ENCODE results near the gene RSPO3. TPM values are rescaled to one million over a fixed set of nuclear protein-coding genes. Genes with fewer than 3 reads are reported as not detected.

RSPO3 gene
- total and polyA plus RNA-seq, 2 of the 13 experiments (the other 11 are each of a cell fraction or from before 2014, with no cell fraction given), result not detected

GRCh38 chr6:127119102-127120022 lies 891 bp downstream of the RSPO3 start:
- in situ Hi-C loops (cut with HindIII; ENCODE audit: extremely low pct_ligation_motif_present, low pct_unique_long_range_greater_than_20kb) (loop anchor here (25.0 kb wide), 4 partner anchors 307 to 1807 kb away; partner anchors contain the start of gene HDDC2), intact Hi-C loops (cut with micrococcal nuclease; ENCODE audit: unreplicated experiment) (loop anchor here (5.0 kb wide), 1 partner anchor 1807 kb away; no protein-coding TSS in a partner anchor)
- TF ChIP-seq ZNF224 (CRISPR knock-in tag; IDR thresholded peaks at IDR 0.05), result 0 out of 2 replicates have a peak, but pooled peaks have one; percentile 32
- TF ChIP-seq EZH2 (conservative IDR thresholded peaks at IDR 0.05; ENCODE audit: low read depth, low read length), result peak; percentile 97
- no peak for TF ChIP-seq THRA (CRISPR knock-in tag; IDR thresholded peaks at IDR 0.05; ENCODE audit: borderline replicate concordance)
- TF ChIP-seq ZNF773 (CRISPR knock-in tag; IDR thresholded peaks at IDR 0.05; ENCODE audit: borderline replicate concordance), result no peak
- TF ChIP-seq MTF2 (CRISPR knock-in tag; IDR thresholded peaks at IDR 0.05; ENCODE audit: borderline replicate concordance), result peak; percentile 92
- TF ChIP-seq ZNF800 (CRISPR knock-in tag; IDR thresholded peaks at IDR 0.05), result peak; percentile 27; the same call in 1 of the 2 replicates
- BruUV-seq (replicated peaks), result no TSS peak
- peak overlapping the region in 2 of 3 experiments; percentile 20 to 54; a peak in 1 of 6 replicates for H3K4me3 ChIP-seq (replicated peaks in 1 of 3; ENCODE audit: insufficient read depth in 1 of 3, low read depth in 2 of 3, low read length in 3 of 3)
- no peak overlapping the region for H2AFZ ChIP-seq (ENCODE audit: low read length)
- no peak overlapping the region for H3K9ac ChIP-seq (ENCODE audit: insufficient read depth, low read depth, low read length)
- H3K79me2 ChIP-seq (ENCODE audit: insufficient read depth, low read length), result no peaks in the 10 kb centered on the region
- no peak for FAIRE-seq
- DNase-seq (ENCODE audit: low spot score), result no peak
- H3K27me3 ChIP-seq (ENCODE audit: control insufficient read depth in 1 of 2, insufficient read depth in 2 of 2, low read length in 2 of 2), result peaks cover 14 to 43% of the 10 kb centered on the region in 2 experiments; a peak in 4 of 5 replicates
- H3K4me2 ChIP-seq (ENCODE audit: low read depth, low read length), result peak overlapping the region; percentile 45
- no peak overlapping the region for H3K27ac ChIP-seq (ENCODE audit: extremely low read length, insufficient read depth, low read length)
- 21% methylated on average over 47 of the region's 82 CpGs for WGBS (ENCODE audit: low lambda C conversion rate)
- no peaks in the 10 kb centered on the region for H3K9me3 ChIP-seq (ENCODE audit: low read length)
- ChIA-PET POLR2A (no interaction called here), CTCF (ENCODE audit: low intra/inter-chr PET ratio, low total read pairs) (no interaction called here)
- no peaks in the 10 kb centered on the region for H3K4me1 ChIP-seq (ENCODE audit: insufficient read depth, low read length)
- peak; percentile 36 for ATAC-seq
- H3K36me3 ChIP-seq (replicated peaks in 1 of 2; ENCODE audit: control insufficient read depth in 1 of 2, insufficient read depth in 2 of 2, low read length in 2 of 2), result no peaks in the 10 kb centered on the region
- H4K20me1 ChIP-seq (ENCODE audit: insufficient read depth, low read length), result no peaks in the 10 kb centered on the region

All from HepG2 (cell line).